ENCODE results near the gene LAMA4.

The LAMA4 gene

GRCh38 chr6:112234601-112235000, 19.8 kb downstream of the LAMA4 start:
- no peak for DNase-seq

DNA sequence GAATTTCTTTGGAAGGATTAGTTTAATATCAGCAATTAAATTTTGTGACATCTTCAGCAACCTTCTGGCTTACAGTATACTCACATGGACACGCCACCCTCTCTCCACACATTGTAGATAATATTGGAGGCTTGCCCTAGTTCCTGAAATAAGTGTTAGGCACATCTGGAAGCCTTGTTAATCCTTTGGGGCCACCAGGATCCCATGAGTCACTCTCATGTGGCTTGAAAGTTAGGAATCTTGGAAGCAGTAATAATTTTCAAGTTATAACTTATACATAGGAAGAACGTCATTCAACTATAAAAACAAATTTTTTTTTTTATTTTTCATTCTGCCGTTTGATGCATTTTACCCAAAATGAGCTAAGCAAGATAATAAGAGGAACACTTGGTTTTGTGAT, 20.5 kb downstream of the LAMA4 start:
- DNase-seq: no peak

- DNase-seq: no peak
Measured at GRCh38 chr6:112232845-112233256, 21.5 kb downstream of the LAMA4 start.

DNA sequence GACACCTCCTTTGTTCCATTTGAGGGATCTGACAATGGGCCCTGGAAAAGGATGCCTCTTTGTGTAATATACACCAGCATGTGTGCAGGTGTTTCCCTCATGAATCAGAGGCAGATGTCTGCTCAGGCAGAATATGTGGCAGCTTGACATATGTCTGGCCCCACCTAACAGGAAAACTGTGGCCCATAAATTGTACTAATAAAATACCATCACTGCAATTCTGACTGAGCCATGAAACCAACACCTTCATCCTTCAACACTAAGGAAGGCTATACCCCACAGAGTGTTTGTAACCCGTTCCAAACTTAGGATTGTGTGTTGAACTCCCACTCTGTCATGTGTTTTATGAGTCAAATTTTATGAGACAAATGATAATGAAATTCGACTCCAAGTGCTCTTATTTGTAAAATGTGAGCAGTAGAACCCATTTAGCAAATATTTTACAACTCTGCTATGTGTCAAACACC, 22.7 kb downstream of the LAMA4 start:
- peak; percentile 69 for DNase-seq

DNA sequence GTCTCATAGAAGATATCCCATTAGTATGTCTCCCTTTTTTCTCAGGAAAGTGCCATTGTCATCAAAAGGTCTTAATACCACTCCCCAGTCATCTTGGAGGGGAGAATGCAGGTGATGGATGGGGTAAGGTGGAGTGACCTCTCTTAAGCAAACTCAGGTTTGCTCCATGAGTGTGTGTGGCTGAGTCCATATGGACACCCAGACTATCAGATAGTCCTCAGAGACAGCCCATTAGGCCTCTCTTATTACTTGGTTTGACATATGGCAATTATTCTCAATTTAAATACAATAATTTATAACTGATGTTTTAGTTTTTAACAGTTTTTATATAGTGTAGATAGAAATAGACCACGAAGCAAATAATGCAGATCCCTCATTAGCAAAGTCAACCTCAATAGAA, 23.2 kb downstream of the LAMA4 start:
- DNase-seq: no peak

- no peak for DNase-seq
Measured at GRCh38 chr6:112228480-112229332, 25.7 kb downstream of the LAMA4 start.

GRCh38 chr6:112227992-112228391, 26.4 kb downstream of the LAMA4 start:
- DNase-seq: no peak

- no peak for DNase-seq
Measured at GRCh38 chr6:112227411-112227810, 27.0 kb downstream of the LAMA4 start.

DNA sequence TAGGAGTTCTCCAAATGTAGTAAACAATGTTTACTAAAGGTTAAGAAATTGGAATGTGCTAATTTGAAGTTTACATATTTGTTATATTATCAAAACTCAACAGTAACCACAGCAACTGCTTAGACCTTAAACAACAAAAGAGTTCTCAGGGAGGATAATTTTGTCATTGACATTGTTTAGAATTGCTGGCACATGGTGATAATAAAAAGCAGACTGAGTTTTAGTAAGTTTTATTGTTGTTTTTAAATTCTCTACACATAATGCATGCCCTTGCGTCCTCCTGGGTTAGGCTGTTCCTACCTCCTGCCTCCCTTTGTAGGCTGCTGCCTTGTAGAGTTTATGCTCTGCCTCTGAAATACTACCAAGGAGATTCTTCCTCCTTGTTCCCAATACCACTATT, 28.7 kb downstream of the LAMA4 start:
- DNase-seq: no peak

DNA sequence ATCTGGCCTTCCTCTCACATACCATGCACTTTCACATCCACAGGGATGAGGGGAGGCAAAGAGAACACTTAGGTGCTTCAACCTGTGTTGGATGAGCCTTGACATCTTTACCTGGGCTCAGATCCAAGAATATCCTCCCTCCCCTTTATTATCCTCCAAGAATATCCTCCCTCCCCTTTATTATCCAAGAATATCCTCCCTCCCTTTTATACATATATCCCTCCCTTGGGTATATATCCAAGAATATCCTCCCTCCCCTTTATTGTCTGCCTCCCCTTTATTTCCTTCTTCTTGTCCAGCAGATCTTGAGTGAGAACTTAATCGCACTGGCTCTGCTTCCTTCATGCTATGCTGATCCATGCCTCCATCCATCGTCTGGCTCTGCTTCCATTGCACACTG, 30.3 kb downstream of the LAMA4 start:
- DNase-seq: no peak

GRCh38 chr6:112223070-112223861, 31.1 kb downstream of the LAMA4 start:
- no peak for DNase-seq

GRCh38 chr6:112221981-112222852, 32.1 kb downstream of the LAMA4 start:
- DNase-seq: no peak

- no peak for DNase-seq
Measured at GRCh38 chr6:112221561-112221960, 32.8 kb downstream of the LAMA4 start.

GRCh38 chr6:112218563-112218962, 35.8 kb downstream of the LAMA4 start:
- DNase-seq: peak; percentile 18

DNA sequence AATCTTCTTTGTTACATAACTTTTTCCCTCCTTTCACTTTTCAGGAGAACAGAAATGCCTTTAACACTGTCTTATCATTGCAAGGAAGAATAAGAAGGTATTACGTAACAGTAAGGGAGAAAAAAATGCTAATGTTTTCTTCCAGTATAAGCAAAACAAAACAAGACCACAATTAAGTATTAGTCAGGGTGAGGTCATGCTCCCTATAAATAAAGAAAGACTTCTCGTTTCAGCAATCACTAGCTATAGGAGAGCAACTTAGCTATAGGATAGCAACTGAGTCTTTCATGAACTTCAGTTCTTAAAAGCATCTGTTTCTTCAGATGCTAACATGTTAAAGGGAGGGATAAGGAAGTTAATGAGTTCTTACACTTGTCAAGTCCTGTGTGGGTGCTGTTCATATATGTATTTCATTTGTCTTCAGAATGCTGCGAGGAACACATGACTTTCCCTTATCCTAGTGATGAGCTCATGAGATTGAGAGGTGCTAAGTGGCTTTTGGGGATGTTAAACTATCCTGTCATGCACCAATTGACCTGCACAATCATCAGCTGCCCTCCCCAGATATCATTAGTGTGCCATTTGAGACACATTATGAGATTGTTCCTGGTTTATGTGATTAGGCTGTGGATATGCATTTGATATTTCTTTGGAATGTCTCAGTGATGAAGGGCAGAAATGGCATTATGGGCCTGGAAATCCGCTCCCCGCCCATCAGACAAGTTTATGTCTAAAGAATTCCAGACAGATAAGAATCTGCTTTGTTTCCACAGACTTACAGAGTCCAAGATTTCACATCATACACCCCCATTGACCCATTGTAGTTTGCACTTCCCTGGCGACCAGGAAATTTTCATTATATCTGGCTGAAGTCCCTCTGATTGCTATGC, 37.5 kb downstream of the LAMA4 start:
- no peak for DNase-seq

- DNase-seq: no peak
Measured at GRCh38 chr6:112215488-112216284, 38.7 kb downstream of the LAMA4 start.

DNA sequence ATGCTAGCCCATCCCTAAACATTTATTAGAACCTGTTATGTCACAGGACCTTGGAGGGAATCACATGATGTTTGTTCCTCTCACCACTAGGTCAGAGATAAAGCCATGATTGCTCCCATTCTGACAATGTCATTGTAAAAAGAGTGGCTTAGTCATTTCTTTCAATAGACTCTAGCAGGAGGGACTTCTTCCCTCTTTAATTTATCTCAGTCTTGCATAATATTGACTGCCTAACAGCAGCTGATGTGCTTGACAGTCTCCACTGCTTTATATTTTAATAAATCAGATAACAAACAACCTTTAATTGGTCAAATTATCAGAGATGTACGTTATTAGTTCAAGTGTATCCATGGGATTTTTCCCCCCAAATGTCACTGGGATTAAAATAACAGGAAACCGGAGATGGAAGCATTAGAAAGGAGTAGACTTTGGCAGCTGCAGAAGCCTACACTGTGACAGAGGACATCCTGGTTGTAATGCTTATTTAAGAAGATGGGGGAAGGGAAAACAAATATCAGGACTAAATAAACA, 39.6 kb downstream of the LAMA4 start:
- no peak for DNase-seq

DNA sequence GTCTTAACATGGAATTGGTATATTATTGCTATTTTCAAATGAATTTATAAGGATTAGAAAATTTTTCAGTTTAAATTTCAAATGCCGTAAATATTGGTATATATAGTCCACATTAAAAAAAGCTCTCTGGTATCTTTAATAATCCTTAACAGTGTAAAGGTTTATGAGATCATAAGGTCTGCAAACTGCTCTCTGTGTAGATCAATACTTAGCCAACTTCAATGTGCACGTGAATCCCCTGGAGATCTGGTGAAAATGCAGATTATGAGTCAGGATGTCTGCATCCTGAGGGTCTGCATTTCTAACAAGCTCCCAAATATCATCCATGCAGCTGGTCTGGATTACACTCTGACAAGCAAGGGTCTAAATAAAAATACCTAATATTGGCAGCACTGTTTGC, 43.5 kb downstream of the LAMA4 start:
- no peak for DNase-seq

GRCh38 chr6:112209131-112209530, 45.2 kb downstream of the LAMA4 start:
- DNase-seq: no peak

DNA sequence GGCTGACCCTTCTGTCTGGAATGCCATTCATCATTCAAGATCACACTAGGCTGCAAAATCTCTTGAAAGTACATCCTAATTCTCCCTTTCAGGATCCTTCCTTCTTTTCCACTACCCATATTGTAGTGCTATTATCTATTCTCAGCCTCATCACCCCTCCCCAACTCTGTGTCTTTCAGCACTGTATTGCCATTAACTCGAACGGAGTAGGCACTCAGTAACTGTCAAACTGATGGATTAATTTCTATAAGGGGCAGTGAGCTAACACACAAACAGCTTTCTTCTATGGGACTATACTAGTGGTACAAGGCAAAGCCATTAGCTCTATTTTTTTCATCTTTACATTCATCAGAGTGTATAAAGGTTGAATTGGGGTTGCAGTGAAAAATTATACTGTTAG, 46.6 kb downstream of the LAMA4 start:
- DNase-seq: no peak

- no peak for DNase-seq
Measured at GRCh38 chr6:112207131-112207530, 47.2 kb downstream of the LAMA4 start.
